Lung microvascular endothelial cell (primary cell): ENCODE results near the gene C1orf159. TPM values are rescaled to one million over a fixed set of nuclear protein-coding genes. Genes with fewer than 3 reads are reported as not detected.
"Not testable (repeated sequence)": the region's sequence is repeated elsewhere in the genome, so short reads cannot be mapped to it uniquely, and the experiment has no call there.

Experiments
- DNase-seq, 2 donors: peaks; one replicate each; pipeline versions ENCODE4 v3.0.0 to v3.0.0-alpha.2; 2010; ENCODE audit warnings: low read depth in 2 of 2
- total RNA-seq: library from RNA; depleted of rRNA; stranded (reverse); fragments of >200 nt; gene quantifications from 2 replicates; pipeline ENCODE4 v1.2.1, GENCODE V29; 2014

C1orf159 gene
- total RNA-seq, 1 donor from 2014 or later, result 4.8 TPM

DNA sequence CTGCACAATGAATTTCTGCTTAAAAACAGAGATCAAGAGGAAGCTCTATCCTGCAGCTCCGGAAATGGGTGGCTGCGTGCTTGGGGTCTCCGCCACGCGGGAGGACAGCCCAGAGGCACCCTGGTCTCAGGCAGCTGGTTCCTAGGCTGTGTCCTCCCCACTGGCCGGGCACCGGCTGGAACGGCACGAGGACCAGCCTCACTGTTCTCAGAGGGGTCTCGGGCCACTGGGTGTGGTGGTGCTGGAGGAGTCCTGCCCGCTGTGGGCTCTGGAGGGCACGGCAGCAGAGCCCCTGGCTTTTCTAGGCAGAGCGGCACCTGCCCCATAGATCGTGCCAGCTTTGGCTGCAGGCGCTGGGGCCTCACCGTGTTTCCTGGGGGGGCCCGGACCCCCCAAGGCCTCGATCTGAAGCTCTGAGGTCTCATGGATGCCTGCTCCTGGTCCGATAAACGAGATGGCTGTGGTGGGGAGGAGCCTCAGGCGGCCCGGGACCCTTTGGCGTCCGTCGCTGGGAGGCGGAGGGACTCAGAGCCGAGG is 33.6 kb downstream of the C1orf159 start:
- no peak for DNase-seq

DNA sequence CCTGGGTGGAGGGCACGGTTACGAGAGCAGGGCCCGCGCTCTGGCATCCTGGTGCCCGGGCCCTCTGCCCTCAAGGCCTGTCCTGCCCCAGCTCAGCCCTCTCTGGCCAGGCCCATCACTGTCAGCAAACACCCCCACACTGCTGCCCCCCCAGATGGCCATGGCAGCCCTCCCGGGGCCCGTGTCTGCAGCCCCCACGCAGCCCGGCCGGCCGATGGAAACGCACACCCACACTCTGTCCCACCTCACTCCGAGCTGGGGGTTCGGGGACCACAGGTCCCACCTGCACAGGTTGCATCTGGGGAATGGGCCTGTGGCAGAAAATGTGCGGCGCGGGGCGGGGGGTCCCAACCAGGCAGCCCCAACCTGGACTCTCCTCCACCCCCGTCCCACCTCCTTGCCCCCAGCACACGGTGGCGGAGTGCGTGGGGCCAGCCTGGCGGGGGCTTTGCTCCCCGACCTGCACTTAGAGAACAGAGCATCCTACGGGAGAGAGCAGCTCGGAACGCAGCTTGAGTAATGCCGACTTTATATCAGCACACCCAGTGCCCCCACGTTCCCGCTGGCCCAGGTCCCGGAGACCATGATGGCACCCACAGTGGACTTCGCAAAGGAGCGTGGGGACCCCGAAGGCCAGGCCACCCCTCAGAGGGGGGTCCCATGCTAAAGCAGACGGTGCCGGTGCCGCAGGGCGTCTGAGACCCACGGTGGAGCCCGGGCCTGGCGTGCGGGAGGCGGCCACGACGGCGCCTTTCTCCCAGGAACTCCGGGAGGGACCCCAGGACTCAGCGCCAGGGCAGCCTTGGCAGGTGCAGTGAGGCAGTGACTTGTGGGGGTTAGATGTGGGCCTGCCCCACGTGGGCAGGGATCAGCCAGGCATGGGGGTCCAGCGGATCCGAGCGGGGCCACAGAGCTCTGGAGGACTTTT is 34.3 kb downstream of the C1orf159 start:
- DNase-seq, result no peak

DNA sequence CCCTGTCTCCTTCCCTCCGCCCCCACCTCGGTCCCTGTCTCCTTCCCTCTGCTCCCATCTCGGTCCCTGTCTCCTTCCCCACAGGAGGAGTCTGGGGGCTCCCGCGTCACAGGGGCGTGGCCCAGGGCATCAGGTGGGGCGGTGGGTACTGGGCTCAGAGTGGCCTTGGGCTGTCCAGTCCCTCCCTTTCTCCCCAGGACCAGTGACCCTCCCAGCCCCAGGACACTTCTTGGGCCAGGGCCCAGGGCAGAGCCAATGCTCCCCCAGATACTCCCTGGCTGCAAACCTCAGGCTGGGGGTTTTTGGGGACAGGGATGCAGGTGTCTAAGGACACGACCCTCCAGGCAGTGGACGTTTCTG is 35.0 kb downstream of the C1orf159 start:
- no peak for DNase-seq

DNA sequence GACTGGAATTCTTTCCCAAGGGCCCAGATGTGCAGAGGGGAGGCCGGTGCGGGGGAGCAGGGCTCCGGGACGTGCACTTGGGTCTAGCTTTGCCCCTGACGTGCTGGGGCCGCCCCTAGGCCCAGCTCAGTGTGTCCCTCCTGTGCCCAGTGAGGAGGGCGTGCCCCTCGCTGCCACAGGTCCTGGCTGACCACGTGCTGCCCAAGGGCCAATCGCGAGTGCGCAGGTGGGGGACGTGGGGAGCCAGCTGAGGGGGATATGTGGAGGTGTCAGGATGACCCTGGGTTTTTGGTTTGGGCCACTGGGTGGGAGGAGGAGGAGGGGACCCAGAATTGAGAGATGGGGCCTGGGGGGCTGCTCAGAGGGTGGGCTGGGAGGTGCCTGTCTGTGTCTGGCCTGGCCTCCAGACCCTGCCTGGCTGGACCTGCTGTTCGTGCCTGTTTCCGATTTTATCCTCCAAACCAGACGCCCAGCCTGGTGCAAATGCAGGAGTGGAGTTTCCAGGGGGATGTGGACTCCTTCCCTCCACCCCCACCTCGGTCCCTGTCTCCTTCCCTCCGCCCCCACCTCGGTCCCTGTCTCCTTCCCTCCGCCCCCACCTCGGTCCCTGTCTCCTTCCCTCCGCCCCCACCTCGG is 35.6 kb downstream of the C1orf159 start:
- peak in 1 of 2 donors; percentile 77 for DNase-seq

DNA sequence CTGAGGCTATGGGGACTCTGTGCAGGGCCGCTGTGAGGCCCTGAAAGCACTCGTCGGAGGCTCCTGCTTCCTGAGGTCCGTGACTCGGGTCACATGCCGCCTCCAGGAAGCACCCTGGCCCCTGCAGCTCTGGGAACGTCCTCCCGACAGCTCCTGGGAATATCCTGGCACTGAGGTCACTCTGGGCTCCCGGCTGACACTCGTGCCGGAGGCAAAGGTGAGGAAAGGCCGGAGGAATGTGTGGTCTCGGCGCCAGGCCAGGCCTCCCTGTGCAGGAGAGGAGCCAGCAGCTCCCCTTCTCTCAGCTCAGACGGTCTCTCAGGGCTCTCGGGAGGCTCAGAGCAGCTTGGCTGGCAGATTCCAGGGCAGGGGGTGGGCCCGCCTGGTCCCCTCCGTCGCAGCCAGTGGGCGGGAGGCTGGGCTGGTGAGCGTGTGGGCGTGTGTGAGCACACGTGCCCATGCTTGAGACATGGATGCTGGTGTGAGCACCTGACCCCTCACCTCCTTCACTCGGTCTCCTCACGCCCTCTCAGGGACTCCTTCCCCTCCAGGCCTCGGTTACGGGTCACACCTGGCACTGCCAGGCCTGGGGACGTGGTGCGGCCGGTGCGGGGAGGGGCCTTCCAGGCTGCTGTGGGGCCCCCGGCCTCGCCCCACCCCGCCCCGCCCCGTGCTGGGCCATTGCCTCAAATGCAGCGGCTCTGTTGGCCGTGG is 36.3 kb downstream of the C1orf159 start:
- DNase-seq, result peak; percentile 63 to 95

DNA sequence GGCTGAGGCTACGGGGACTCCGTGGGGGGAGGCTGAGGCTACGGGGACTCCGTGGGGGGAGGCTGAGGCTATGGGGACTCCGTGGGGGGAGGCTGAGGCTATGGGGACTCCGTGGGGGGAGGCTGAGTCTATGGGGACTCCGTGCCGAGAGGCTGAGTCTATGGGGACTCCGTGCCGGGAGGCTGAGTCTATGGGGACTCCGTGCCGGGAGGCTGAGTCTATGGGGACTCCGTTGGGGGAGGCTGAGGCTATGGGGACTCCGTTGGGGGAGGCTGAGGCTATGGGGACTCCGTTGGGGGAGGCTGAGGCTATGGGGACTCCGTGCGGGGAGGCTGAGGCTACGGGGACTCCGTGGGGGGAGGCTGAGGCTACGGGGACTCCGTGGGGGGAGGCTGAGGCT is 38.5 kb downstream of the C1orf159 start:
- not testable (repeated sequence) for DNase-seq

DNA sequence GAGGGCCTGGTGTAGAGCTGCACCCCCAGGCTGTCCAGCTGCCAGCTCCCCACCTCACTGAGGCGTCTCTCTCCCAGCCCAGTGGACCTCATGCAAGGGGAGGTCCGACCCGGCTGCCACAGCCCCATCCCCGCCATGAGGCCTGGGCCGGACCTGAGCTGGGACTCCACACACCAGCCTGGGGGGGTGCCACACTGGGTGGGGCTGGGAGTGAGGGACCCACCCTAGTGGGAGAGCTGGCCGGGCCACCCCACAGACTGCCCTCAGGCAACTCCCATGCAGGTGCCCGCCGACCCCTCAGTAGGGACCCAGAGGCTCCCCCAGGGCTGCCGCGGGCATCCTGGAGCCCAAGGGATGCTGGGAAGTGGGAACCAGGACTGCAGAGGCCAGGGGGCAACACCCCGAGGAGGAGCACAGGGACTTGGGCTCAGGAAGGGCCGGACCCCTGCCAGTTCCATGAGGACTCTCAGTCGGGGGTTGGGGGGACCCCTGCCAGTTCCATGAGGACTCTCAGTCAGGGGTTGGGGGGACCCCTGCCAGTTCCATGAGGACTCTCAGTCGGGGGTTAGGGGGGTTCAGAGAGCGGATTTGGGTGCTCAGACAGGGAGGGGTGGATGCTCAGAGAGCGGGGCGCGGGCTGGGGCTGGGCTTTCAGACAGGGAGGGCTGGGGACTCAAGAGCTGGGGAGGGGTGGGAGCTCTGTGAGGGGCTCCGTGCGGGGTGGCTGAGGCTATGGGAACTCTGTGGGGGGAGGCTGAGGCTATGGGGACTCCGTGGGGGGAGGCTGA is 40.5 kb downstream of the C1orf159 start:
- DNase-seq, result no peak

DNA sequence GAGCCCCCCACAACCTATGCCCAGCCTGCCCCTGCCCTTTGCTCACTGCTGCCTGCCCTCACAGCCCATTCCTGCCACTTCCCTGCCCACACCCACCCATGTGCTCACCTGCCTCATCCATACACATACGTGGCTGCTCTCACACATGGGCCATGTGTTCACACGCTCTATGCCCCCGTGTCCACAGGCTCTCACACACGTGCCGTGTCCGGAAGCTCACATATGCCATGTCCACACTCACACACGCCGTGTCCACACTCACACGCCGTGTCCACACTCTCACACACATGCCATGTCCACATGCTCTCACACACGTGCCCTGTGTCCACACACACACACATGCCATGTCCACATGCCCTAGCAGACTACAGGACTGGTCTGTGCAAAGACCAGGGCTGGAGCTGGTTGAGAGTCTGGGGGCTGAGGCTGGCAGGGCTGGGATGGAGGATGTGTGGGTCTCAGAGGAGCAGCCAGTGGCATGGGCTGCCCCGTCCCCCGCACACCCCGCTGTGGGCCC is 41.2 kb downstream of the C1orf159 start:
- no peak for DNase-seq

DNA sequence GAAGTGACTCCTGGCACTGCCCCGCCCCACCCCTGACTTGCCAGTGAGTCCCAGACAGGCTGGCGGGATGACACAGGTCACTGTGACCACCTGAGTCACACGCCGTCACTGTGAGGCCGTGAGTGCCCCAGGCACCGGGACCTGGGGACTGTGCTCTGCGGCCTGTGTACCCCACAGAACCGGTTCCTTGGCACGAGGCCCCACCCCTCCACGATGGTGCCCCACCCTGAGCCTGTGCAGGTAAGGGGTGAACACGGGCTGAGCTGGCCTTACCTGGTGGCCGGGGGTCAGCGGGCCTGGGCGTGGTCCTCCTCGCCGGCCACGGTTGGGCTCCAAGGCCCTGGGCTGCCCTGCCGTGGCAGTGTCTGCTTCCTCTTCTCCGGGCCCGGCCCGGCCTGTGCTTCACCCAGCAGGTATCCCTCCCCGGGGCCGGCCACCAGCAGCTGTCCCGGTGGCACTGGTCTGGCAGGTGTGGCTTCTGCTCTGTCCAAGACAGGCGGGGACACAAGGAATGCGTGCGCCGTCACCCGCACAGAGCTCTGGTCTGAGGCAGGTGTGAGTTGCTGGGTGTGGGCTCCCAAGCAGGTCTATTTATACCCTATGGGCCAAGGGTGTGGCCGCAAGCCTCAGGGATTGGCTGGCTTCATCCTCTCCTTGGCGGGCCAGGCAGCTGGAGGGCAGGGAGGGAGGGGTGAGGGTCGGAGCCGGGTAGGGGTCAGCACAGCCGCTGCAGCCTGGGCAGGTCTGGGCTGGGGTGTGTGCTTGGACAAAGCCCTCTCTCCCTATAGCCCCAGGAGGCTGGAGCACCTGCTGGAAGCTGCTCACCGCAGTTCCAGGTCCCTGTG is 41.9 kb downstream of the C1orf159 start, which contains the start of gene RNF223:
Gene RNF223 (minus strand): TSS at position 564 of the 845 bp plus-strand sequence. CDS start 1,740 bp downstream, outside the sequence.
- DNase-seq, result no peak

DNA sequence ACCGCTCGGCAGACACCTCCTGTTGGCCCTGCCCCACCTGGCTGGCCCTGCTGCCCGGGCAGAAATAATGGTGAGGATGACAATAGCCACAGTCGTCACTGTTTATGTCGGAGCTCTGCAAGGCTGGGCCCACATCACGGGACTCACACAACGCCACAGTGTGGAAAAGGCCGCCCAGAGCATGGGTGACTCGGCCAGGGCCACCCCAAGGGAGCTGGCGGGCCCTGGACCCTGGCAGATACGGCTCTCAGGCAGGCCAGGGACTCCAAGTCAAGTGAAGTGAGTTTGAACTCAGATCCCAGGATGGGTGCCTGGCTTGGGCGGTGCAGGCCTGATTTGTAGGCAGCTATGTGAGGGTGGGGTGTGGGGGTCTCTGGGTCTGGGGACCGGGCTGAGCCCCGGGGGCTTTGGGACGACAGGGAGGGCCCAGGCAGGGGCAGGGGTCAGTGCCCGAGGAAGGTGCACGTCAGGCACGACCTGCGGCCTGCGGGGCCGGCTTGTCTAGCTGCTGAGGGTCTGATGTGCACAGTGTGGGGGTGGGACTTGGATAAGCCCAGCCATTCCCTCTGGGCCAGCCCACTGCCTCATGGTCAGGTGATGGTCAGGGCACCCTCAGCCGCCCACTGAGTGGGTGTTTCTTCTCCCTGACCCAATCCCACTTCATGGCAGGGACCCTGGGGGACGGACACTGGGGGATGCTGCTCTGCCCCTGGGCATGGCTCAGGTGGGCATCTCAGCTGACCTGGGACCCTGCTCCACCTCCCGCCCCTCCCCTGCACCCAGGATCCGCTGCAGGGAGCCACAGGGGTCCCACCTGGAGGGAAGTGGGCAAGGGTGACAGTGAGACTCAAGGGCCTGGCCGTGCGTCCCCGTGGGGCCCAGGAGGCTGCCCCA is 42.8 kb downstream of the C1orf159 start:
- DNase-seq, result no peak

DNA sequence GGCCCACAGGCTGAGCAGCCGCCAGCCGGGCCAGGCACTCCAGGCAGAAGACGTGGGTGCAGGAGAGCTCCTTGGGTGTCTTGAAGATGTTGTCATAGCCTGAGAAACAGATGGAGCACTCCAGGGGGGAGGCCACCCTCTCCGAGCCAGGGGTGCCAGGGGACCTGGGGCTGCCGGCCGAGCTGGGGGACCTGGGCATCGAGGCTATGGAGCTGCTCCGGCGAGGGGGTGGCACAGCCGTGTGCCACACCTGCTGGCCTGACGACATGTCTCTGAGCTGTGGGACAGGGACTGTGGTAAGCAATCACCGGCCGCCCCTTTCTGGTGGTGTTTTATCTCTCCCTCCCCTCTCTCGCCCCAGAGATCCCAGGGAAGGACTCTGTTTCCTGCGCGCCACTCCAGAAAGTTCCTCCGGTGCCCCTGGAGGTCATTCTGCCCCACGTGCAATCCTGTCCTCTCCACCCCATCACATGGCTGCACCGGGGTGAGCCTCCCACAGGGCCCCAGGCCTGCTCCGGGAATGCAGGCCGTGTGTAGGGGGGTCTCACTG is 43.5 kb downstream of the C1orf159 start:
- no peak for DNase-seq

DNA sequence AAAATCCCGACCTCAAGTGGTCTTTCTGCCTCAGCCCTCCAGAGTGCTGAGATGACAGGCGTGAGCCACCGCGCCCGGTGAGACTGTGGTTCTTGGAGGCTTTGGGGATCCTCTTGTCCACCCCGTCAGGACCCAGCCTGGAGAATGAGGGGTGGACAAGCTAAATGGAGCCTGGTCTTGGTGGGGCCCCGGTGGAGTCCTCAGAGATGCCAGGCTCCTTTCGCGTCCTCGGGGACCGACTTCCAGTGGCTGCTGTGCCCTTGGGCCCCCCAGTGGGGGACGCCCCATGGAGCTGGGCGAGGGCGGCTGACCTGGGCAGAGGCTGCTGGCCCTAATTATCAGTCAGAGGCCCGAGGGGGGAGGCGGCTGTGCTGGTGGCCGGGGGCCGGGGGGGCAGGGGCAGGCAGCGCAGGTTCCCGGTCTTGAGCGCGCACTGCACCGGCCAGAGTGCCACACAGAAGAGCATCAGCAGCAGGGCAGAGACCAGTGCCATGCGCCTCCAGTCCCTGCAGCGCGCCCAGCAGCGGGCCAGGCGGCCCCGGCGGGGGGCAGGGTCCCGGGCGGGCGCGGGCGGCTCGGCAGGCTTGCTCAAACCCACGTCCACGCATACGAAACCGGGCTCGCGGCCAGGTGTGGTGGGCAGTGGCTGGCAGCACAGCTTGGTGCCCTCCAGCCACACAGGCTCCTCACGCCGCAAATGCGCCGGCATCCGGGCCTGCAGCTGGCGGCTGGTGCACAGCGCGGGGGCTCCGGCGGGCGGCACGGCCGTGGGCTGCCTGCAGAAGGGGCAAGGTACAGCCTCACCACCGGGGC is 44.2 kb downstream of the C1orf159 start:
- DNase-seq, result no peak

DNA sequence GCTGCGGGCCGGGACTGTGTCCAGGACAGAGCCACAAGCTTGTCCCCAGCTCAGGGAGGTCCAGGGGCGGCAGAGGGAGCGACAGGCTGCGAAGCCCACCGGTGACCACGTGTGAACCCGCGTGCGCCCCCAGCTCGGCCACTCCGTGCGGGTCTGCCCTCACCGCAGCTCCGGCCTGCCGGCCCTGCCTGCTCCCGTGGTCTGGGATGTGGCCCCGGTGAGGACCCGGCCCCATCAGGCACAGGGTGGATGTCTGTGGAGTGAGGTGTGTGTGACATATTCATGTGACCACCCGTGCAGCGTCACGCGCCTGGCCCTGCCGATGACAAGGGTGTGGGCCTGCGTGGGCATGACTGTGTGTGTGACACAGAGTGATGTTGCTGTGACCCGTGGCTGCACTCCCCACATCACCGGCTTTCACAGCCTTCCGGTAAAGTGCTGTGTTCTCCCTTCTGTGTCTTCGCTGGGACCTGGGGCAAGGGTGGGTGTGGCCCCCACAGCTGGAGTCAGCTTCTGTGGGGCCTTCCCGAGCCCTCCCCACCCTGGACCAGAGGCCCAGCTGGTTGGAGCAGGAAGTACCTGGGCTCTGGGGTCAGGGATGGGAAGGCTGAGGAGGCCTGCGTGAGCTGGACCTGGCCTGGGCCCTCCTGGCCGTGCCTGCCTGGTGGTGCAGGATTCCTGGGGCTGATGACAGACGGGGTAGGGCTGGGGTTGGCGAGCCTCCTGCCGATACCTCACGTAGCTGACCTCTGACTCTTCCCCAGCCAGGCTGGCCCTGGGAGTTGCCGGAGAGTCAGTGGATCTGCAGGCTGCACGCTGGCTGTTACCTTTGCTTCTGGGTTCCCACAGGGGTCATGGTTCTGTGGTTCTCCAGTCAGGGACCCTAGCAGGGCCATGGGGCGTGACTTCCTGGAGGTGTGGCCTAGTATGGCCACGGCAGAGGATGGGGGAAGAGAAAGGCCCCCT is 45.9 kb downstream of the C1orf159 start:
- no peak for DNase-seq

DNA sequence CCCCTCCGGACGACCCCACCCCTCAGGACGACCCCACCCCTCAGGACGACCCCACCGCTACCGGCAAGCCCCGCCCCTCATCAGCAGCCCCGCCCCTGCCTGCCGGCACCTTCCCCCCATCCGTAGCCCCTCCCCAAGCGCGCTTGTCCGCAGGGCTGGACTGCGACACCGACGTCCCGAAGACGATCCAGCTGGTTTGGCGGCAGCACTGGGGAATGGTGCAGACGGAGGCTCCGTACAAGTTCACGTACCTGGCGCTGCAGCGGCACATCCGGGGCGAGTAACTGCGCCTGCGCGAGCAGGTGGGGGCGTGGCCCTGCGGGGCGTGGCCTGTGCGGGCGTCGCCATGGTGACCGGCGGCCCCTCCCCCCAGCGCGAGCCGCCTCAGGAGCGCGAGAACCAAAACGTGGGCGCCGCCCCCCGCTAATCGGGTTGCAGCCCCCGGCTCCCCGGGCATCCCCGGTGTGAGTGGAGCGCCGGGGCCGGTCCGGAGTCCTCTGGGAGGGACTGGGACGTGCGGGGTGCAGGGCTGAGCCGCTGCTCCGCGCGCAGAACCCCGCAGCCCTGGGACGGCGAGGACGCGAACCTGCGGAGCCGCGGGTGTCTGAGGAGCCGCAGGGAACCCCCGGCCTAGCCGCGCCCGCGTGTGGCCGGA is 46.7 kb downstream of the C1orf159 start:
- peak; percentile 21 to 74 for DNase-seq

DNA sequence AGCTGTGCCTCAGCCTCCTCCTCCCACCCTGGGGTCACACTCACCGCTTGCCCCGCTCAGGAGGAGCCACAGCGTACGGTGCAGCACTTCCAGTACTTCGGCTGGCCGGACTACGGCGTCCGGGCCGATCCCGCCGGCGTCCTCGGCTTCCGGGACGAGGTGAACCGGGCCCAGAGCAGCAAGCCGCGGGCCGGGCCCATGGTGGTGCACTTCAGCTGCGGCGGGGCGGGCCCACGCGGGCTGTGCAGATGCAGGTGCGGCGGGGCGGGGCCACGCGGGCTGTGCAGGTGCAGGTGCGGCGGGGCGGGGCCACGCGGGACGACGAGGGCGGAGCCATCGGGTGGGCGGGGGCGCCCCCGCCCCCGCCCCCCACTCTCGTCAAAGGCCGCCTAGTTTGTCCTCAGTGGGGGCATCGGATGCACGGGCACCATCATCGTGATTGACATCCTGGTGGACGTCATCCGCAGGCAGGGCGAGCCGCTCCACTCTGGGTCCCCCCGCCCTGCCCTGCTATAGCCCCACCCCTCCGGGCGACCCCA is 47.3 kb downstream of the C1orf159 start:
- no peak for DNase-seq
